Measurements from ENCODE around the gene CFAP46. TPM values are rescaled to one million over a fixed set of nuclear protein-coding genes. Genes with fewer than 3 reads are reported as not detected.

Gene CFAP46
- total RNA-seq, 1 donor, result 0.09 TPM

GRCh38 chr10:132921086-132921485 lies 21.3 kb downstream of the CFAP46 start:
- no peak for TF ChIP-seq CTCF (IDR thresholded peaks at IDR 0.05; ENCODE audit: insufficient read depth, low read length)
- no peak for DNase-seq (ENCODE audit: low read depth)
- no peak overlapping the region for H3K4me3 ChIP-seq (ENCODE audit: low read depth, low read length)

GRCh38 chr10:132920101-132920925 lies 22.1 kb downstream of the CFAP46 start:
- H3K4me3 ChIP-seq (ENCODE audit: low read depth, low read length), result no peak overlapping the region
- DNase-seq (ENCODE audit: low read depth), result no peak
- no peak for TF ChIP-seq CTCF (IDR thresholded peaks at IDR 0.05; ENCODE audit: insufficient read depth, low read length)

DNA sequence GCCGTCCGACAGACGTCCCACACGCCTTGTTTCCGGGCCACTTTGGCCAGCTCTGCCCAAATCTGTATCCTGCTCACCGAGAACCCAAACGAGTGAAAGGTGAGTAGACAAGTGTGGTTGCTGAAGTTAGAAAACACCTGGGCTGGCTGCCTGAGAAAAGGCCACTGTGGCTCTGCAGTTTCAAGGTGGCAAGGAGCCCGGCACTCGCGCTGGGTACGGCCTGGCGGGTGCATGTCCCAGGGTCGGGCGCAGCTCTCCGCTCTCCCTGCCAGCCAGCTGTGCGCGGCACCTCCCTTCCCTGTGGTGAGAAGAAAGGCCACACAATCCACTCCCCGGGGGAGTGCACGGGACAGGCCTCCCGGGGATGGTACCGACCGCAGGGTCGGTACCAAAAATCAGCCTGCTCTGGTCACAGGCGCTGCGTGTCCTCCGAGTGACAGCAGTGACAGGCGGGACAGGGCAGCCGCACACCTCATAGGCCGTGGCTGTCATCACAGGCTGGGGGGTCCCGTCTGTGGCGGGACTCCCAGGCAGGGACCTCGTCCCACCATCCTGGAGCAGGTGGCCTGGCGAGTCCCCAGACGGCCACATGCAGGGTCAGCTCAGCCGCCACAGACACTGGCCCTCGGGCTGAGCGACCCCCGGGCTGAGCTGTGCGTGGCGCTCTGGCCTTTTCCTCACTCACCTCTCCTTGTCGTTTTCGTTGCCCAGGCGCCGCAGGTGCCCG lies 22.8 kb downstream of the CFAP46 start:
- DNase-seq (ENCODE audit: low read depth), result no peak
- TF ChIP-seq CTCF (IDR thresholded peaks at IDR 0.05; ENCODE audit: insufficient read depth, low read length), result no peak
- H3K4me3 ChIP-seq (ENCODE audit: low read depth, low read length), result no peak overlapping the region

DNA sequence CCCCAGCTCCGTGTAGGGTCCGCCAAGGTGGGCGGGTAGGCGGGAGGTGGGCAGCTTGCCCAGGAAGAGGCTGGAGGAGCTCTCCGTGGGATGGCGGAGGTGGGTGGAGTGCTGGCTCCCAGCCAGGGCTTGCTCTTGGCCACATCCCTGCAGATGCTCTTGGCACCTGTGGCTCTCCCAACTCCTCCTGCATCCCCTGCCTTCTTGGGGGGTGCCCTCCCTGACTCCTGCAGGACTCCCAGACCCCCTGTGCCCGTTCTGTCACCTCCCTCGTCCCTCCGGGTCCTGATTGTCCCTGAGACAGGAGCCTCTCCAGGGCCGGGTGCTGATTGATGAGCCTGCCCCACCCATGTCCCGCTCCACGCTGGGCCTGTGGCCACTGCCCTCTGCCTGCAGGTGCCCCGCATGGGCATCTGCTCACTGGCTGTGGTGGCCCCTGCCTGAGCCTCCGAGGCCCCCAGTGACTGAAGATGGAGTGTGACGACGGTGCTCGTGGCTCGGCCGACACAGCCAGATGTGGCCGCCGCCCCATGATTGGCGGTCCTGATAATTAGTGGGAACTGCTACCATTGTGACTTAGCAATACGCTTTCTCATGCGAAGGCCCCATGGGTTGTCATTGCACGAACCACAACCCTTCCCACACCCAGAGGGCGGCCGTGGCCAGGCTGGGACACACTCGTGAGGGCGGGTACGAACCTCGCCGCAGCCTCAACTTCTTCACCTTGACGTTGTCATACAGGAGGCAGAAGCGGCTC lies 23.6 kb downstream of the CFAP46 start:
- DNase-seq (ENCODE audit: low read depth), result no peak
- H3K4me3 ChIP-seq (ENCODE audit: low read depth, low read length), result no peak overlapping the region
- no peak for TF ChIP-seq CTCF (IDR thresholded peaks at IDR 0.05; ENCODE audit: insufficient read depth, low read length)

DNA sequence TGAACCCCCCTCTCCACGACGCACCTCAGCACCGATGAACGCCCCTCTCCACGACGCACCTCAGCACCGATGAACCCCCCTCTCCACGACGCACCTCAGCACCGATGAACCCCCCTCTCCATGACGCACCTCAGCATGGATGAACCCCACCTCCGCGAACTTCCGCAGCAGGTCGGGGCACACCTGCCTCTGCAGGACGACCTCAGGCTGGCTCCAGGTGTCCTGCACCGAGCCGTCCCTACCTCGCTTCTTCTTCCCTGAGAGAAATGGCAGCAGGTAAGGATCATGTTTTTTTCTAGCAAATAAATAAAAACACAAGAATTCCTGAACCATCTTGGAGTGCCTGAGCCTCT lies 24.1 kb downstream of the CFAP46 start:
- DNase-seq (ENCODE audit: low read depth), result no peak
- TF ChIP-seq CTCF (IDR thresholded peaks at IDR 0.05; ENCODE audit: insufficient read depth, low read length), result no peak
- no peak overlapping the region for H3K4me3 ChIP-seq (ENCODE audit: low read depth, low read length)

GRCh38 chr10:132916956-132917666 lies 25.3 kb downstream of the CFAP46 start:
- DNase-seq (ENCODE audit: low read depth), result no peak
- TF ChIP-seq CTCF (IDR thresholded peaks at IDR 0.05; ENCODE audit: insufficient read depth, low read length), result no peak
- no peak overlapping the region for H3K4me3 ChIP-seq (ENCODE audit: low read depth, low read length)

Data from fibroblast of the aortic adventitia (primary cell).